K562 (cell line): Measurements from ENCODE around the gene STAB1. TPM values are rescaled to one million over a fixed set of nuclear protein-coding genes. Genes with fewer than 3 reads are reported as not detected.

ENCODE experiments used
- ATAC-seq: fragments of 200-7000 bp; cut with Tn5 transposase; 3 replicates; pipeline ENCODE4 v1.9.1; 2020; ENCODE audit warnings: moderate library complexity
- BruUV-seq: library from RNA; stranded (reverse); fragments of 400-500 nt; replicated peaks from 2 replicates; lab custom pipeline; 2021; lab: Mats Ljungman, UMichigan
- CTCF ChIA-PET: fragments of 300-600 bp; formaldehyde crosslinking; extraction: SDS; loops from one replicate; lab custom pipeline; 2021; ENCODE audit warnings: low intra/inter-chr PET ratio; lab: Yijun Ruan, JAX
- POLR2A ChIA-PET: fragments of 300-600, 350-650 bp; sonication (Branson Sonifier 250); formaldehyde crosslinking; extraction: SDS; loops from one replicate; lab custom pipeline; 2021; ENCODE audit warnings: antibody characterized with exemption, inconsistent platforms; lab: Yijun Ruan, JAX
- DNase-seq, 4 experiments: peaks; one replicate each; pipeline versions ENCODE4 v3.0.0 to v3.0.0-alpha.2; 2011 to 2018; ENCODE audit warnings: low spot score in 3 of 4, mixed read lengths in 3 of 4; ENCODE audit errors: extremely low read depth in 1 of 4
- FAIRE-seq: peaks from 2 replicates; lab custom pipeline; 2011; peaks lifted over from hg19 to GRCh38; lab: Jason Lieb, UNC
- H2AFZ ChIP-seq: 2 replicates; pipeline ENCODE4 v1.6.0; 2011; ENCODE audit warnings: low read depth, low read length, control low read depth, inconsistent platforms
- H3K27ac ChIP-seq: fragments of 200-600 bp; 3 replicates; pipeline ENCODE4 v1.8.0; 2011; ENCODE audit warnings: low read depth, mild to moderate bottlenecking, control low read depth, inconsistent platforms, low read length, moderate library complexity, mixed read lengths; ENCODE audit errors: extremely low read depth
- H3K27me3 ChIP-seq, 2 experiments: fragments of 300-600 bp in 1 of 2; 2 replicates in 1 of 2; 3 replicates in 1 of 2; pipeline versions ENCODE4 v1.6.0 to v1.8.0; 2011; ENCODE audit warnings: inconsistent platforms in 2 of 2, low read length in 2 of 2, mild to moderate bottlenecking in 1 of 2, mixed read lengths in 1 of 2, moderate library complexity in 1 of 2; ENCODE audit not compliant: control insufficient read depth in 2 of 2, insufficient read depth in 2 of 2
- H3K36me3 ChIP-seq: fragments of 300-600 bp; 3 replicates; pipeline ENCODE4 v1.8.0; 2011; ENCODE audit warnings: mild to moderate bottlenecking, low read length, inconsistent platforms; ENCODE audit not compliant: control insufficient read depth, insufficient read depth
- H3K4me1 ChIP-seq, 2 experiments: fragments of 200-600 bp in 1 of 2; replicated peaks in 1 of 2; 2 replicates in 1 of 2; 3 replicates in 1 of 2; pipeline versions ENCODE4 v1.5.1 to v1.8.0; 2011; ENCODE audit warnings: inconsistent platforms in 2 of 2, low read length in 2 of 2, mild to moderate bottlenecking in 1 of 2, mixed read lengths in 1 of 2, moderate library complexity in 1 of 2; ENCODE audit not compliant: control insufficient read depth in 2 of 2, insufficient read depth in 2 of 2
- H3K4me2 ChIP-seq: 2 replicates; pipeline ENCODE4 v1.6.1; 2011; ENCODE audit warnings: low read length, control low read depth, inconsistent platforms, mixed read lengths; ENCODE audit not compliant: insufficient read depth
- H3K4me3 ChIP-seq: fragments of 200-600 bp; sonication (generic), shearing (Covaris generic); 2 replicates; pipeline ENCODE4 v1.5.1; 2016; ENCODE audit warnings: control low read depth, inconsistent platforms
- H3K79me2 ChIP-seq: fragments of 200-600 bp; 3 replicates; pipeline ENCODE4 v1.8.0; 2011; ENCODE audit warnings: low read length, inconsistent platforms; ENCODE audit not compliant: control insufficient read depth, insufficient read depth
- H3K9ac ChIP-seq, 2 experiments: 2 replicates each; pipeline versions ENCODE4 v1.6.0 to v1.6.1; 2011; ENCODE audit warnings: low read depth in 2 of 2, low read length in 2 of 2, control low read depth in 1 of 2, inconsistent platforms in 1 of 2, mild to moderate bottlenecking in 1 of 2, mixed read lengths in 1 of 2; ENCODE audit not compliant: insufficient read depth in 1 of 2
- H3K9me1 ChIP-seq: one replicate; pipeline ENCODE4 v1.6.0; 2011; ENCODE audit warnings: inconsistent platforms, mild to moderate bottlenecking, low read length, moderate library complexity; ENCODE audit not compliant: control insufficient read depth, insufficient read depth
- H3K9me3 ChIP-seq: replicated peaks from 2 replicates; pipeline ENCODE4 v1.5.1; 2011; ENCODE audit warnings: low read depth, low read length, inconsistent platforms; ENCODE audit not compliant: control insufficient read depth, insufficient read depth
- H4K20me1 ChIP-seq: replicated peaks from 2 replicates; pipeline ENCODE4 v1.6.1; 2011; ENCODE audit warnings: low read length, inconsistent platforms, mixed read lengths; ENCODE audit not compliant: control insufficient read depth, insufficient read depth
- CLOCK ChIP-seq: fragments of 250-450 bp; sonication (Bioruptor Pico); IDR thresholded peaks from 2 replicates; pipeline ENCODE4 v1.4.0; 2020; ENCODE audit warnings: mild to moderate bottlenecking, moderate library complexity, borderline replicate concordance
- PTRF ChIP-seq: fragments of 450-650 bp; IDR thresholded peaks from 2 replicates; pipeline ENCODE4 v1.6.1; 2016; ENCODE audit warnings: mild to moderate bottlenecking, missing genetic modification characterization, missing compliant biosample characterization
- SMARCB1 ChIP-seq: IDR thresholded peaks from 2 replicates; pipeline ENCODE4 v1.6.1; 2011; ENCODE audit warnings: improper control_type of control experiment, low read depth; ENCODE audit not compliant: insufficient read length
- SMARCE1 ChIP-seq: fragments of 450-650 bp; IDR thresholded peaks from 2 replicates; pipeline ENCODE4 v1.7.1; 2016; ENCODE audit warnings: mild to moderate bottlenecking
- TCF7 ChIP-seq: sonication (generic); IDR thresholded peaks from 2 replicates; pipeline ENCODE4 v1.6.1; 2016; ENCODE audit warnings: antibody characterized with exemption, borderline replicate concordance
- TFAP4 ChIP-seq: sonication (generic); formaldehyde crosslinking; IDR thresholded peaks from 2 replicates; pipeline ENCODE4 v1.8.0; 2022; ENCODE audit warnings: missing genetic modification reagents, mild to moderate bottlenecking, moderate library complexity, borderline replicate concordance
- THAP7 ChIP-seq: fragments of 250-450 bp; sonication (Bioruptor Pico); IDR thresholded peaks from 2 replicates; pipeline ENCODE4 v1.5.0; 2021
- VEZF1 ChIP-seq: fragments of 200-800 bp; sonication (Bioruptor generic); IDR thresholded peaks from 2 replicates; pipeline ENCODE4 v1.6.1; 2017; ENCODE audit warnings: missing genetic modification characterization, missing compliant biosample characterization
- ZBTB43 ChIP-seq: sonication (generic); formaldehyde crosslinking; IDR thresholded peaks from 2 replicates; pipeline ENCODE4 v1.8.0; 2023; ENCODE audit warnings: mild to moderate bottlenecking, missing genetic modification reagents
- WGBS: fragments of 100-300 bp; shearing (Covaris generic); methylation state at CpG from one replicate; pipeline ENCODE4 v1.1.6; 2016; ENCODE audit warnings: low coverage, mixed read lengths; ENCODE audit not compliant: insufficient coverage; ENCODE audit errors: missing lambda C conversion rate; 5-methylcytosine and 5-hydroxymethylcytosine counted together
- in situ Hi-C: fragments of 300-500 bp; cut with MboI; formaldehyde crosslinking; loops from 4 replicates; pipeline ENCODE4 v1.15.0; 2018; ENCODE audit warnings: inconsistent platforms, mixed read lengths
- intact Hi-C: fragments of 100-400 bp; cut with micrococcal nuclease; formaldehyde crosslinking; loops from 2 replicates; pipeline ENCODE4 v1.14.2; 2022
- polyA plus RNA-seq, 8 experiments: library from polyadenylated mRNA; depleted of rRNA in 4 of 8; stranded (reverse) in 5 of 8; unstranded in 3 of 8; fragments of >200 nt; fragmentation: Nextera tagmentation in 2 of 8; fragmentation: Illumina TruSeq in 1 of 8; extraction: Ambion mirVana in 2 of 8; extraction: Trizol in 1 of 8; gene quantifications; 2 replicates each; pipeline versions ENCODE4 v1.2.1 to v1.2.3, GENCODE V29; 2011 to 2014; ENCODE audit warnings: inconsistent platforms in 1 of 8, missing spikeins in 1 of 8
- total RNA-seq, 7 experiments: library from RNA; depleted of rRNA in 6 of 7; stranded (reverse); fragments of >200 nt in 6 of 7; fragmentation: Illumina TruSeq in 2 of 7; extraction: Trizol in 2 of 7; gene quantifications; 2 replicates each; pipeline versions ENCODE4 v1.2.1 to v1.2.3, GENCODE V29; 2011 to 2021; ENCODE audit warnings: low replicate concordance in 1 of 7

The STAB1 gene
- total and polyA plus RNA-seq, 9 of the 15 experiments (the other 6 are each of a cell fraction or from before 2014, with no cell fraction given): 0.20 to 3.9 (median 1.2) TPM

GRCh38 chr3:52502808-52503350 lies 7.7 kb downstream of the STAB1 start (continued):
- TF ChIP-seq VEZF1 (CRISPR knock-in tag) (no peak), SMARCB1 (no peak), PTRF (tag) (no peak)

GRCh38 chr3:52503788-52504424 lies 8.8 kb downstream of the STAB1 start:
- Histone ChIP-seq H2AFZ (no peak overlapping the region), H3K36me3 (no peaks in the 10 kb centered on the region), H3K79me2 (no peaks in the 10 kb centered on the region), H3K9me3 (no peaks in the 10 kb centered on the region), H3K9me1 (no peaks in the 10 kb centered on the region), H3K27ac (no peak overlapping the region), H3K4me2 (no peak overlapping the region), H3K9ac (no peak overlapping the region), H4K20me1 (no peaks in the 10 kb centered on the region), H3K4me3 (no peak overlapping the region), H3K4me1 (peaks cover 0 to 42% of the 10 kb centered on the region in 2 experiments; a peak in 2 of 5 replicates), H3K27me3 (no peaks in the 10 kb centered on the region)
- ChIA-PET CTCF (no interaction called here), POLR2A (interaction anchor here (1.5 kb wide), 1 partner anchor 22 kb away, joined by 5 read pairs; no protein-coding TSS in a partner anchor)
- DNase-seq (peak in 2 of 4 experiments; percentile 43 to 45), FAIRE-seq (no peak), ATAC-seq (no peak)
- WGBS: 32% methylated on average over 7 of the region's 23 CpGs
- intact Hi-C loops (no loop called here), in situ Hi-C loops (no loop called here)
- BruUV-seq: no TSS peak
- TF ChIP-seq TFAP4 (CRISPR knock-in tag) (peak; percentile 41; the same call in 1 of the 2 replicates), ZBTB43 (CRISPR knock-in tag) (no peak), SMARCE1 (no peak), THAP7 (CRISPR knock-in tag) (no peak), CLOCK (CRISPR knock-in tag) (no peak), TCF7 (no peak)
